WERI-Rb-1 (cell line): ENCODE data around the gene WNT3.

Source experiments
- DNase-seq: peaks from one replicate; pipeline ENCODE4 v3.0.0-alpha.2; 2020
- H3K27ac ChIP-seq: fragments of 250-450 bp; sonication (Bioruptor Pico); 2 replicates; pipeline ENCODE4 v1.5.1; 2020; ENCODE audit warnings: mild to moderate bottlenecking, moderate library complexity
- H3K27me3 ChIP-seq: fragments of 250-450 bp; sonication (Bioruptor Pico); 2 replicates; pipeline ENCODE4 v1.5.1; 2021; ENCODE audit warnings: mild to moderate bottlenecking, low read depth, moderate library complexity; ENCODE audit not compliant: insufficient read depth, severe bottlenecking
- H3K36me3 ChIP-seq: fragments of 250-450 bp; sonication (Bioruptor Pico); 2 replicates; pipeline ENCODE4 v1.5.1; 2020; ENCODE audit warnings: mild to moderate bottlenecking, moderate library complexity
- H3K4me3 ChIP-seq: 2 replicates; pipeline ENCODE4 v1.5.1; 2011; ENCODE audit warnings: low read depth, mild to moderate bottlenecking, control low read depth, low read length
- H3K9me3 ChIP-seq: fragments of 250-450 bp; sonication (Bioruptor Pico); 2 replicates; pipeline ENCODE4 v1.5.1; 2021; ENCODE audit warnings: mild to moderate bottlenecking, moderate library complexity; ENCODE audit not compliant: severe bottlenecking
- TF ChIP-seq, protein P1 (sequence below): IDR thresholded peaks from 2 replicates; pipeline ENCODE4 v1.5.1; 2011; ENCODE audit warnings: low read depth, mild to moderate bottlenecking, control low read depth, inconsistent platforms, low read length

Gene WNT3

DNA sequence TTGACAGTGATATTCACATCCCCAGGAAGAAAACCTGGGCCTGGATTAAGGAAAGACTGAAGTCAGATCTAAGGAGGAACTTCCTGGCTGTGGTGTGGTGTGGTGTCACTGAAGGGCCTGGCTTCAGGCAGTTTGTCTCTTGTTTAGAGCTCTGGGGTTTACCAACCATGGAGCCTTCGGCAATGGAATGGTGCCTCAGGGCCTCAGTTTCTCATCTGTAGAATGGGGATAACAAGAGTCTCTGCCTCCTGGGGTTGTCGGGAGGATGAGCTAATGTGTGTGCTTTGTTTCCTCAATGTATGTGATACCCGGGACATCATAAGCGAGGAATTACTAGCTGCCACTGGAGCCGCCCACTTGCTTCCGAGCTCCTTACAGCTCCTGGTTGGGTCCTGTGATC is 12.7 kb downstream of the WNT3 start:
- TF ChIP-seq, protein P1, sequence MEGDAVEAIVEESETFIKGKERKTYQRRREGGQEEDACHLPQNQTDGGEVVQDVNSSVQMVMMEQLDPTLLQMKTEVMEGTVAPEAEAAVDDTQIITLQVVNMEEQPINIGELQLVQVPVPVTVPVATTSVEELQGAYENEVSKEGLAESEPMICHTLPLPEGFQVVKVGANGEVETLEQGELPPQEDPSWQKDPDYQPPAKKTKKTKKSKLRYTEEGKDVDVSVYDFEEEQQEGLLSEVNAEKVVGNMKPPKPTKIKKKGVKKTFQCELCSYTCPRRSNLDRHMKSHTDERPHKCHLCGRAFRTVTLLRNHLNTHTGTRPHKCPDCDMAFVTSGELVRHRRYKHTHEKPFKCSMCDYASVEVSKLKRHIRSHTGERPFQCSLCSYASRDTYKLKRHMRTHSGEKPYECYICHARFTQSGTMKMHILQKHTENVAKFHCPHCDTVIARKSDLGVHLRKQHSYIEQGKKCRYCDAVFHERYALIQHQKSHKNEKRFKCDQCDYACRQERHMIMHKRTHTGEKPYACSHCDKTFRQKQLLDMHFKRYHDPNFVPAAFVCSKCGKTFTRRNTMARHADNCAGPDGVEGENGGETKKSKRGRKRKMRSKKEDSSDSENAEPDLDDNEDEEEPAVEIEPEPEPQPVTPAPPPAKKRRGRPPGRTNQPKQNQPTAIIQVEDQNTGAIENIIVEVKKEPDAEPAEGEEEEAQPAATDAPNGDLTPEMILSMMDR = no peak
- no peaks in the 10 kb centered on the region for H3K36me3 ChIP-seq
- H3K9me3 ChIP-seq = peaks cover 5% of the 10 kb centered on the region

DNA sequence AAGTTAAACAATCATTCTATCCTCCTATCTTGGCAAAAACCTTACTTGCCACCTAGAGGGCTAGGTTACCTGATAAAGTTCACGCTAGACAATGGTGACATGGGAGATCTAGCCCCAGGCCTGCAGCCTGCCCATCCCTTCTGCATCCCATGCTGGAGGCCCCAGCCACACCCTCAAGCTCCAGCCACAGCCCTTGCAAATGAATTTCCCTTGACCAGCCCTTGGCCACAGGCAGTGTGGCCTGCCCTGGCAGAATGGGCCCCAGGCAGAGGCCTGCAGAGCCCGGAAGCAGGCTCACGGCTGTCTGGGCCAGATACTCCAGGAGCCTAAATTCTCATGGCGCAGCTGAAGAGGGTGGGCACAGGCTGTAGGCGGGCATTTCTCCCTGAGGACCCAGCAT is 14.9 kb downstream of the WNT3 start:
- DNase-seq = no peak
- no peak overlapping the region for H3K4me3 ChIP-seq
- H3K27ac ChIP-seq = no peak overlapping the region
- H3K9me3 ChIP-seq = peaks cover 12% of the 10 kb centered on the region
- TF ChIP-seq, protein P1 = no peak
- H3K36me3 ChIP-seq = no peaks in the 10 kb centered on the region
- no peaks in the 10 kb centered on the region for H3K27me3 ChIP-seq

More for the DNA sequence above, 12.7 kb downstream of the WNT3 start:
- Histone ChIP-seq H3K4me3 (no peak overlapping the region), H3K27me3 (no peaks in the 10 kb centered on the region), H3K27ac (no peak overlapping the region)
- DNase-seq = no peak

DNA sequence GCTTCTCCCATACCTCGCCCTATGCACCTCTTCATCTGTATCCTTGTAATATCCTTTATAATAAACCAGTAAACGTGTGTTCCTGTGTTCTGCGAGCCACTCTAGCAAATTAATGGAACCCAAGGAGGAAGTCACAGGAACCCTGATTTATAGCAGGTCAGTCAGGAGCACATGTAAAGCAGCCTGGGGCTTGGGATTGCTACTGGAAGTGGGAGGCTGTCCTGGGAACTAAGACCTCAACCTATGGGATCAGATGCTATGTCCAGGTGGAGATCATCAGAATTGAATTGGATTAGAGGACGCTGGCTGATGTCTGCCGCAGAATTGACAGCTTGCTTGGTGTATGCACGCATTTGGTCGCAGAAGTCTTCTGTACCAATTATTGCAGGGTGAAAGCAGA is 15.7 kb downstream of the WNT3 start:
- no peaks in the 10 kb centered on the region for H3K36me3 ChIP-seq
- no peak overlapping the region for H3K27ac ChIP-seq
- no peak overlapping the region for H3K4me3 ChIP-seq
- DNase-seq = peak; percentile 62
- H3K27me3 ChIP-seq = no peaks in the 10 kb centered on the region
- H3K9me3 ChIP-seq = peaks cover 12% of the 10 kb centered on the region
- TF ChIP-seq, protein P1 = no peak

DNA sequence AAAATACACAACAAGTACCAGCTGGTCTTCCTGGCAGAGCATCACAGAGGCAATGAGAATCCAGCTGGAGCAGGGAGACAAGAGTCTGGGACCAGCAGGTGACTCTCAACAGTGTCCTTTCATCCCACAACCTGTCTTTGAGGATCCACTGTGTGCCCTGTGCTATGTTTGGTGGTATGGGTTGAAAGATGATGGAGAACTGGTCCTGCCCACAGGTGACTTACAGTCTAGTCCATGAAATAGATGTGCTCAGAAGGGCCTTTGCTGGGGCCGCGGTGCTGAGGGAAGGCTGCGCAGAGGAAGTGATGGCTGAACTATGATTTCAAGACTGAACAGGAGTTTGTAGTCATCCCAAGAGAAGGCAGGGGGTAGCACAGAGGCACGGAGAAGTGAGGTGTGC is 17.9 kb downstream of the WNT3 start:
- DNase-seq = no peak
- H3K4me3 ChIP-seq = no peak overlapping the region
- H3K36me3 ChIP-seq = no peaks in the 10 kb centered on the region
- TF ChIP-seq, protein P1 = no peak
- H3K9me3 ChIP-seq = peaks cover 12% of the 10 kb centered on the region
- no peak overlapping the region for H3K27ac ChIP-seq
- H3K27me3 ChIP-seq = no peaks in the 10 kb centered on the region

DNA sequence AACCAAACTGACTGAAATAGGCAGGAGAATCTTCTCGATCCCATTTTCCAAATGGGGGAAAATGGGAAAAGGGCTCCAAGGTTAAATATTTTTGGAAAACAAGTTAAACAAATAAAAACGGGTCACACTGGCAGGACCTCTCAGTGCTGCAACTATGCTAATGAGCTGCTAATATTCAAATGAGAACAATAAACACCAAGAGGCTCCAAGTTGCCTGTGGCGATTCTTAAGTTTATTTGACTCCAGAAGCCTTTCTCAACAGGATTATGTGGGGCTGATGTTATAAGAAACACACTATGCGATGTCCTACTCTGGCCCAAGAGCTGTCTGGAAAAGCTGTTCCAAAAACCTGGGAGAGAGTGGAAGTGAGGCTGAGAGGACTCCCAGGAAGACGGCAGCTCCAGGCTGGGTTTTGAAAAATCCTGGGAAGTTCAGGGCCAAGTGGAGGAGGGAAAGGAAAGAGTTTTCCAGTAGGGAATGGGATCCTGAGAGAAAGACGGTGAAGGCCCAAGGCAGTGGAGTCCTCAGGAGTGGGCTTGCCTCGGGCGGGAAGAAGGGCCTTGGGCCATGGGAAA is 21.4 kb downstream of the WNT3 start:
- Histone ChIP-seq H3K27me3 (no peaks in the 10 kb centered on the region), H3K9me3 (peaks cover 7% of the 10 kb centered on the region), H3K4me3 (no peak overlapping the region), H3K27ac (no peak overlapping the region), H3K36me3 (no peaks in the 10 kb centered on the region)
- TF ChIP-seq, protein P1 = no peak
- no peak for DNase-seq

DNA sequence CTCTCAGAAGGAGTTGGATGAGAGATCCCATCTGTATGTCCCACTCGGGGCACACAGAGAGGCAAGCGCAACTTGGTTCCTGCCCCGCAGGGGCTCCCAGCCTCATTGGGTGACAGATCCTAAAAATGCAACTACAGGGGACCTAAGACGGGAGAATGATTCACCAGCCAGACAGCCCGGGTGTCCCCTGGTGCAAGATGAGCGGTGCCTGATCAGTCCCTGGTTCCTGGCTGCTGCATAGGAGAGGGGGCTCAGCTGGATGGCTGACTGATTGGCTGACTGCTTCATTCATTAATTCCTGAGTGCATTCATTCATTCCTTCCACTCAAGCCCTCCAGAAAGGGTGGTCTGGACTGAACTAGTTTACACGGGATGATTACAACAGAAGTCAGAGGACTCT is 22.0 kb downstream of the WNT3 start:
- TF ChIP-seq, protein P1 = no peak
- H3K27ac ChIP-seq = no peak overlapping the region
- H3K9me3 ChIP-seq = peaks cover 7% of the 10 kb centered on the region
- no peak overlapping the region for H3K4me3 ChIP-seq
- H3K27me3 ChIP-seq = no peaks in the 10 kb centered on the region
- no peak for DNase-seq
- H3K36me3 ChIP-seq = no peaks in the 10 kb centered on the region
